ENCODE results near the gene CHRNA4. TPM values are rescaled to one million over a fixed set of nuclear protein-coding genes. Genes with fewer than 3 reads are reported as not detected.

Gene CHRNA4
- total RNA-seq, 2 experiments from 2014 or later = not detected

DNA sequence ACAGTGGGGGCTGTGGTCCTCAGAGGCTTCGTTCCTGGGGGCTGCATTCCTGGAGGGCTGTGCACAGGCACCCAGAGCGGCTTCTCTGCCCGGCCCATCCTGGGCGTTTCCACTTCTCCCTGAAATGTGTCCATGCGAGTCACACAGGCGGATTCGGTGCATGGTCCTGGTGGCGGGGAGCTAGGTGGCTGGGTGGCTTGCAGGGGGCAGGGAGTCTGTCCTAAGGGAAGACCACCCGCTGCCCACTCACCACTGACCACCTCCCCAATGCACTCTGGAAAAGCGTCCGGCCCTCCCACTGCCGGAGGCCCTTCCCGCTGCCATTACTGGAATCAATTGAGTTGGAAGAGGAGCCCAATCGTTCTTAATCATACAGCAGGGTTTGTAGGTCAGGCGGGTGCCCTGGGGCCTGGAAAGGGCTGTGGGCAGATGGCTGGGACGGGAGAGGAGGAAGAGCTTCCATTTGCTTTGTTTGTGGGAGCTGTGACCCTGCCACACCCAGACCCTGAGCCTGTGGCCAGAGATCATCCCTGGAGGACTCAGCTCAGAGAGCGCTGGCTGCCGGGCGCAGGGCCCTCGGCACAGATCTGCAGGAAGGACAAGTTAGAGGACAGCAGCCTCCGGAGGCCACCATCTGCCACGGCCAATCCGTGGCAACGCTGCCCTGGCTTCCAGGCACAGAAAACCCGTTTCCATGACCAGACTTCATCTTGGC is 6.4 kb downstream of the CHRNA4 start:
- ChIA-PET POLR2A (no interaction called here), CTCF (no interaction called here)
- ATAC-seq (no peak), DNase-seq (no peak)
- Mint-ChIP-seq H3K4me1 (ENCODE audit: low read depth) (no peaks in the 10 kb centered on the region), H3K27me3 (ENCODE audit: low read depth) (peaks cover 2% of the 10 kb centered on the region), H3K27ac (no peak overlapping the region), H3K9me3 (ENCODE audit: insufficient read depth) (no peaks in the 10 kb centered on the region), H3K36me3 (ENCODE audit: low read depth) (no peaks in the 10 kb centered on the region), H3K4me3 (no peak overlapping the region)

DNA sequence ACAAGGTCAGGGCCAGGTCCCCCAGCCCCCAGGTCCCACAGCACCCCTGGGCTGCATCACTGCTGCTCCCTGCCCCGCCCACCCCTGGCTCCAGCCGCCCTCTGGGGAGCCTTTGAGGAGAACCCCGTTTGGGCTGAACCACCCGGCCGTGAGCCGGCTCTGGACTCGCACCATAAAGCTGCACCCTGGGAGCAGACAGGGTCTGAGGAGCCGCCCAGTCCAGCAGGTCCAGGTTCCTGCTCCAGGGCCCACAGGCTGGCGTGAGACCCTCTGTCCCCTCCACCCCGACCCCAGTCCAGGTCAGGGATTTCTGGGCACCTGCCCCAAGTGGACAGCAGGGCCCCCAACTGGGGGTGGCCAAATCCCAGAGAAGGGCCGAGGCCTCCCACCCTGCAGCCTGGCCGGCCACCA is 8.3 kb downstream of the CHRNA4 start:
- ChIA-PET CTCF (no interaction called here), POLR2A (no interaction called here)
- no peaks in the 10 kb centered on the region for H3K36me3 Mint-ChIP-seq (ENCODE audit: low read depth)
- no peaks in the 10 kb centered on the region for H3K27me3 Mint-ChIP-seq (ENCODE audit: low read depth)
- no peak overlapping the region for H3K4me3 Mint-ChIP-seq
- DNase-seq = no peak
- no peaks in the 10 kb centered on the region for H3K9me3 Mint-ChIP-seq (ENCODE audit: insufficient read depth)
- no peaks in the 10 kb centered on the region for H3K4me1 Mint-ChIP-seq (ENCODE audit: low read depth)
- no peak overlapping the region for H3K27ac Mint-ChIP-seq
- ATAC-seq = no peak

DNA sequence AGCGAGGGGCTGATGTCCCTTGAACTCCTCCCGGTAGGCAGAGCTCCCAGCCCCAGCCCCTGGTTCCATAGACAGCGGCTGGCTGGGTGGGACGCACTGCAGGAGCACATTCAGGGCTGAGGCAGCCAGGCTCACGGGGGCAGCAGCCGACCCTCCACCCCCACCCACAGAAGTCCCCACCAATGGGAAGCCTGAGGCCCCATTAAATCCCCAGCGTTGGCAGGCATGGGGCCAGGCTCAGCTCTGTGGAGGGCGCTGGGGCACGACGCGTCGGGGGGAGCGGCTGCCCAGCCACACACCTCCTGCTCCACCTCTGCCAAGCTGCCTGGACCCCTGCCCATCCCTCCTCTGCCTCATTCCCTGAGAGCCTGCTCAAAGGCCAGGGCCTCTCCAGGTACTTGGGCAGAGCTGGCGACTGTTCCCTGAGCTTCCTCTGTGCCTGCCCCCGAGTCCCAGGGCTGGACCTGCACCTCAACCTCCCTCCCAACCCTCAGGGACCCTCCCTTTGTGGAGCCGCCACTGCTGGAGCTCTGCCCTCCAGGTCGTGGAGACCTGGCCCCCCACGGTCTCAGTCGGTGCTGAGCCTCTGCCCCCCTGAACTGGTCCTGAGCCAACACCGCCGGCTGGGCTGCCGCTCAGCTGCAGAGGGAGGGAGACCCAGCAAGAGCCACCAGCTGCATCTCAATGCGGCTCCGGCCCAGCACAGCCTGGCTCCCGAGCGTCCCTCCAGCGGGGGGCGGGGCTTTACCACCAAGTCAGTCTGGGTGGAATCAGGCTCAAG is 9.1 kb downstream of the CHRNA4 start:
- Mint-ChIP-seq H3K27ac (no peak overlapping the region), H3K36me3 (ENCODE audit: low read depth) (no peaks in the 10 kb centered on the region), H3K4me1 (ENCODE audit: low read depth) (no peaks in the 10 kb centered on the region), H3K27me3 (ENCODE audit: low read depth) (no peaks in the 10 kb centered on the region), H3K4me3 (no peak overlapping the region), H3K9me3 (ENCODE audit: insufficient read depth) (no peaks in the 10 kb centered on the region)
- DNase-seq (no peak), ATAC-seq (no peak)
- CTCF ChIA-PET = no interaction called here
- POLR2A ChIA-PET = interaction anchor here (0.5 kb wide), 1 partner anchor 478 kb away, joined by 3 read pairs; no protein-coding TSS in a partner anchor

DNA sequence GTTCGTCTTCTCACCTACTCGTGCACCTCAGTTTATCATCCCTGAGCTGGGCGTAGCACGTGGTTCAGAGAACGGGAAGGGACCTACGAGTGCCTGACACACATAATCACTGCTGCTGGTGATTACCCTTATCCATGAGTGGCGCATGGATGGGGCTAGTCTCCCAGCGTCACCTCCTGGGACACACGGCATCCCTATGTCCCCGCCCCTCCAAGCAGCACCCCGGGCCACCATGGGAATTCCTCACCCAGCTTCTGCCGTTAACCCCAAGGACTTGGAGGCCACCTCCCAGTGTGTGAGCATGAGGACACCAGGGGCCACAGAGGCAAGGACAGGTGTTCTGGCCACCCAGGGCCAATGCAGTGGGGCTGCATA is 9.8 kb downstream of the CHRNA4 start:
- ChIA-PET CTCF (no interaction called here), POLR2A (no interaction called here)
- H3K9me3 Mint-ChIP-seq (ENCODE audit: insufficient read depth) = no peaks in the 10 kb centered on the region
- DNase-seq (no peak), ATAC-seq (no peak)
- no peak overlapping the region for H3K4me3 Mint-ChIP-seq
- H3K36me3 Mint-ChIP-seq (ENCODE audit: low read depth) = no peaks in the 10 kb centered on the region
- H3K27ac Mint-ChIP-seq = no peak overlapping the region
- no peaks in the 10 kb centered on the region for H3K27me3 Mint-ChIP-seq (ENCODE audit: low read depth)
- no peaks in the 10 kb centered on the region for H3K4me1 Mint-ChIP-seq (ENCODE audit: low read depth)

DNA sequence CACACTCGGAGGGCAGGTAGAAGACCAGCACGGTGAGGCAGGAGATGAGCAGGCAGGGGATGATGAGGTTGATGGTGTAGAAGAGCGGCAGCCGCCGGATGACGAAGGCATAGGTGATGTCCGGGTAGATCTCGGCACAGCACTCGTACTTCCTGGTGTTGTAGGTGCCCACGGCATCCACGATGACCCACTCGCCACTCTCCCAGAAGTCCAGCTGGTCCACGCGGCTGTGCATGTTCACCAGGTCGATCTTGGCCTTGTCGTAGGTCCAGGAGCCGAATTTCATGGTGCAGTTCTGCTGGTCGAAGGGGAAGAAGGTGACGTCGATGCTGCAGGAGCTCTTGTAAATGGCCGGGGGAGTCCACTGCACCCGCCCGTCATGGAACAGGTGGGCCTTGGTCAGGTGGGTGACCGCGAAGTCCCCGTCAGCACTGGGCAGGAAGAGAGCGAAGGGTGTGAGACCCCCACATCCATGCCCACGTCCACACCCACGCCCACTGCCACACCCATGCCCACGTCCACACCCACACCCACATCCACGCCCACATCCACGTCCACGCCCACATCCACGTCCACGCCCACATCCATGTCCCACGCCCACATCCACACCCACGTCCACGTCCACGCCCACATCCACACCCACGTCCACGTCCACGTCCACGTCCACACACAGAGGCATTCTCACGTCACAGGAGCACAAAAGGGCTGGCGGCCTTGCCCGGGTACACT is 10.4 kb downstream of the CHRNA4 start:
- Mint-ChIP-seq H3K4me3 (no peak overlapping the region), H3K9me3 (ENCODE audit: insufficient read depth) (no peaks in the 10 kb centered on the region), H3K27me3 (ENCODE audit: low read depth) (no peaks in the 10 kb centered on the region), H3K27ac (no peak overlapping the region), H3K36me3 (ENCODE audit: low read depth) (no peaks in the 10 kb centered on the region), H3K4me1 (ENCODE audit: low read depth) (no peaks in the 10 kb centered on the region)
- ChIA-PET CTCF (no interaction called here), POLR2A (no interaction called here)
- DNase-seq (no peak), ATAC-seq (no peak)

DNA sequence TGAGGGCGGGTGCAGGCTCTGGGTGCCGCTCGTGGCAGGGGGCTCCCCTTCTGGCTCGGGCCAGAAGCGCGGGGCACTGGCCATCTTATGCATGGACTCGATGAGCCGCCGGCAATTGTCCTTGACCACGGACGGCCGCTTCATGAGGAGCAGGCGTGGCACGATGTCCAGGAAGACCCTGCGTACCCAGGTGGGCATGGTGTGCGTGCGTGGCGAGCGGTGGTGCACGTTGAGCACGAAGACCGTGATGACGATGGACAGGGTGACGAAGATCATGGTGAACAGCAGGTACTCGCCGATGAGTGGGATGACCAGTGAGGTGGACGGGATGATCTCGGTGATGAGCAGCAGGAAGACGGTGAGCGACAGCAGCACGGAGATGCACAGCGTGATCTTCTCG is 11.0 kb downstream of the CHRNA4 start:
- no peaks in the 10 kb centered on the region for H3K4me1 Mint-ChIP-seq (ENCODE audit: low read depth)
- ATAC-seq = no peak
- no peak for DNase-seq
- H3K27ac Mint-ChIP-seq = no peak overlapping the region
- no peaks in the 10 kb centered on the region for H3K9me3 Mint-ChIP-seq (ENCODE audit: insufficient read depth)
- H3K27me3 Mint-ChIP-seq (ENCODE audit: low read depth) = no peaks in the 10 kb centered on the region
- CTCF ChIA-PET = no interaction called here
- no peak overlapping the region for H3K4me3 Mint-ChIP-seq
- POLR2A ChIA-PET = interaction anchor here (0.6 kb wide), 1 partner anchor 27 kb away, joined by 3 read pairs; no protein-coding TSS in a partner anchor
- no peaks in the 10 kb centered on the region for H3K36me3 Mint-ChIP-seq (ENCODE audit: low read depth)

DNA sequence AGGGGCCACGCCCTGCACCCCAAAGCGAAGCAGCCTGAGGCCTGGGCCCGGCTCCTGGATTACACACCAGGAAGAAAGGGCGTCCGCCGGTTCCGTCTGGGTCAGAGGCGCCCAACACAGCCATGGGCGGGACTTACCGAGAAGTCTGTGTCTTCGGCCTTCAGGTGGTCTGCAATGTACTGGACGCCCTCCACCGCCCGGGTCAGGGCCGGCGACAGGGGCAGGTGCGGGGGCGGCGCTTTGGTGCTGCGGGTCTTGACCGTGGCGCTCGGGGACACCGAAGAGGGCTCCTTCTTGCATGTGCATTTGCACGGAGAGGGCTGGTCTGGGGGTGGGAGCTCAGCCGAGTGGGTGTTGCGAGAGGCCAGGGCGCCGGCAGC is 11.6 kb downstream of the CHRNA4 start:
- no peaks in the 10 kb centered on the region for H3K4me1 Mint-ChIP-seq (ENCODE audit: low read depth)
- no peaks in the 10 kb centered on the region for H3K36me3 Mint-ChIP-seq (ENCODE audit: low read depth)
- H3K9me3 Mint-ChIP-seq (ENCODE audit: insufficient read depth) = no peaks in the 10 kb centered on the region
- CTCF ChIA-PET = no interaction called here
- DNase-seq = no peak
- no peak overlapping the region for H3K27ac Mint-ChIP-seq
- H3K4me3 Mint-ChIP-seq = no peak overlapping the region
- POLR2A ChIA-PET = interaction anchor here (0.6 kb wide), 1 partner anchor 27 kb away, joined by 3 read pairs; no protein-coding TSS in a partner anchor
- no peak for ATAC-seq
- H3K27me3 Mint-ChIP-seq (ENCODE audit: low read depth) = no peaks in the 10 kb centered on the region

DNA sequence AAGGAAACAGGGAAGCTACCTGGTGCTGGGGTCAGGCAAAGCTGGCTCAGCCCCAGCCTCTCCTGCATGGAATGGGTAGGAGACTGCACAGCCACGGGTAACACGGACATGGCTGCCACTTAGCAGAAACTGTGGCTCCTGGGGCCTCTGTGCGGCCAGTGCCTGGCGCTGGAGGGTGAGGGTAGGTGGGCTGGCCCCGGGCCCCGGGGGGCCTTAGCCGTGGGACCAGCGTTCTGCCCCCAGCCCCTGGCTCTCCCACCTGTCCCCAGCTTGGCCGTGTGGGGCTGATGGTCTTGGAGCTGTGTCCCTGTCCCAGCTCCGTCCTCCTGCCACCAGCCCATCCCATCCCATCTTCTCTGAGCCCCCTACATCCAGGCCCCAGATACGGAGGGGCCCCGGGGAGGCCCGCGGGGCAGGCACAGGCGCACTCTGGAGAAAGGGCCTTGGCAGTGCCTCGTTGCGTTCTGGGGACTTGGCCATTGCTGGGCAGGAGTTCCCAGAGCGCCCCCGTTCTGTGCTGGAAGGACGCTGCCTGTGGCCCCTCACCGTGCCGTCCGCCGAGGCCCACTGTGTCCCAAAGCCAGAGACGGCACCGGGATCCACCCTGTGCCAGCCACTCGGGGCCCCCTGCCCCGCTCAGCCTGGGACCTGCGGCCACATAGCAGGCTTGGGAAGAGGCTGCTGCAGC is 12.2 kb downstream of the CHRNA4 start:
- ATAC-seq = no peak
- Mint-ChIP-seq H3K9me3 (ENCODE audit: insufficient read depth) (no peaks in the 10 kb centered on the region), H3K4me3 (no peak overlapping the region), H3K4me1 (ENCODE audit: low read depth) (no peaks in the 10 kb centered on the region), H3K36me3 (ENCODE audit: low read depth) (no peaks in the 10 kb centered on the region), H3K27ac (no peak overlapping the region), H3K27me3 (ENCODE audit: low read depth) (no peaks in the 10 kb centered on the region)
- DNase-seq = no peak
- ChIA-PET POLR2A (no interaction called here), CTCF (no interaction called here)

DNA sequence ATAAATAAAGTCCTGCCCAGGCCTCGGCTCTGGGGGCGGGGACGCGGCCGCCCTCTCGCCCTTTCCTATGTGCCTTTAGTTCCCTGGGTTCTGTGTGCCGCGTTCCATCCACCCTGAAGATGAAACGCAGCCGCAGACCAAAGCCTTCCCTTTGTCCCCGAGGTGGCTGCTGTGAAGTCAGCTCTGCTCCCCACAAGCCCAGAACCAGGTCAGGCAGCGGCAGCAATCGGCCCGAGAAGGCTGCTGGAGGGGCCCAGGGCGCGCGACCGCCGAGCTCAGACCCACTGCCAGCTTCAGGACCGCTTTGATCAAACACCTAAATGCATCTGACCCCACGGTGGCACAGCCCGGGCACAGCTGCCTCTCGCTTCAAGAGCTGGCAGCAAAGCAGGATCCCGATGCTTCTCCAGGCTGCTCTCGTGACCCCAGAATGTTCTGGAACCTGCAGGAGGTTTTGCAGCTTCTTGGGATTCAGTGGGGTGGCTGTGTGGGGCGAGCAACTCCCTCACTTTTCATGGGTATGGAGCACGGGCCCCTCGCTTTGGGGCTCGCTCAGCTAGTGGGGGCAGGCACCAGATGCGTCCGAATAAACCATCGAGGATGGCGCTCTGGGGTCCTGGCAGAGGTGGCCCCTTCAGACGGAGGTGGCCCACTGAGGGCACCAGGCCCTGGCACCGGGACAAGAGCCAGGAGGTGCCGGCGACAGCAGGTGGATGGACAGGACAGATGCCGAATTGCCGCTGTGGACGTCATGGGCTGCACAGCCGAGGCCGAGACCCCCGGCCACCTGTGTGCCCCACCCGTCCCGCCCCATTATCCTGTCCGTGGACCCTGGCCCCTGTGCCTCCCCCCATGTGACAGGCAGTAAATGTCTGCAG is 13.0 kb downstream of the CHRNA4 start:
- CTCF ChIA-PET = no interaction called here
- ATAC-seq = no peak
- Mint-ChIP-seq H3K9me3 (ENCODE audit: insufficient read depth) (no peaks in the 10 kb centered on the region), H3K36me3 (ENCODE audit: low read depth) (no peaks in the 10 kb centered on the region), H3K4me3 (no peak overlapping the region), H3K4me1 (ENCODE audit: low read depth) (no peaks in the 10 kb centered on the region), H3K27me3 (ENCODE audit: low read depth) (no peaks in the 10 kb centered on the region), H3K27ac (no peak overlapping the region)
- POLR2A ChIA-PET = no interaction called here
- no peak for DNase-seq

DNA sequence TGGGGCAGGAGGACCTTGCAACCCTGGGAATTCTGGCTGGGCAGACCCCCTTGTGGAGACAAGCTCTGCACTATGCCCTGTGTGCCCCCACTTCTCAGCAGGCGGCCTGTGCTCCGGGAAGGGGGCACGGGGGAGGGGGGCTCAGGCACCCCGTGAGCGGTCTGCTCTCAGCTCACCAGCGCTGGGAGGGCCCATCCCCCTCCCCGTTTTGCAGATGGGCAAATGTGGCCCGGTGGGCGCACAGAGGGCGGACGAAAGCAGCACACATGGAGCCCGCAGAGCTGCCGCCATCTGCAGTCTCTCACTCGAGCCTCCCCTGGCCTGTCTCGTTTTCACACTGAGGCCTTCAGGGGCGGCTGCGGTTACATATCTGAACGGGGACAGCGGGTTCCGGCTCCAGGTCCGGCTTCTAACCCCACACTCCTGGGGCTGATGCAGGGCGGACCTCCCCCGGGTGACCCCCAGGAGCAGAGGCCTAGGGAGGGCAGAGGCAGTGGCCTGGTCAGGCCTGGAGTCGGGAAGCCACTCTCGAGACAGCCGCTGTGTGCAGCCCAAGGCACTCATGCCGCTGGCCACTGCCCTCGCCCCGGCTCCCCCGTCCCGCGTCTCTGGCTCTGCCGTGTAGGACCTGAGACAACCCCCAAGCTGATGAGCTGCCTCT is 13.9 kb downstream of the CHRNA4 start:
- no peaks in the 10 kb centered on the region for H3K4me1 Mint-ChIP-seq (ENCODE audit: low read depth)
- H3K36me3 Mint-ChIP-seq (ENCODE audit: low read depth) = no peaks in the 10 kb centered on the region
- no peaks in the 10 kb centered on the region for H3K9me3 Mint-ChIP-seq (ENCODE audit: insufficient read depth)
- CTCF ChIA-PET = no interaction called here
- no peaks in the 10 kb centered on the region for H3K27me3 Mint-ChIP-seq (ENCODE audit: low read depth)
- no peak overlapping the region for H3K27ac Mint-ChIP-seq
- no peak for DNase-seq
- no peak for ATAC-seq
- no peak overlapping the region for H3K4me3 Mint-ChIP-seq
- POLR2A ChIA-PET = no interaction called here

All from activated CD8-positive, alpha-beta T cell treated with anti-CD3 and anti-CD28 coated beads, Interleukin-2, amount 10 ng/mL, durations not matched to agents 7 days and 5 days (primary cell).